Measurements from ENCODE around the gene ANKRD10.

The ANKRD10 gene

DNA sequence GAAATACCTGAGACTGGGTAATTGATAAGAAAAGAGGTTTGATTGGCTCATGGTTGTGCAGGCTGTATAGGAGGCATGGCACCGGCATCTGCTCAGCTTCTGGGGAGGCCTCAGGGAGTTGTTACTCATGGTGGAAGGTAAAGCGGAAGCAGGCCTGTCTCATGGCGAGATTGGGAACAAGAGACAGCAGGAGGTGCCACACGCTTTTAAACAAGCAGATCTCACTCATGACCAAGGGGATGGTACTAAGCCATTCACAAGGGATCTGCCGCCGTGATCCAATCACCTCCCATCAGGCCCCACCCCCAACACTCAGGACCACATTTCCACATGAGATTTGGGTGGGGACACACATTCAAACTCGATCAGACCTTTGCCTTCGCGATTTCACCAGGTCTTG lies 86.2 kb downstream of the ANKRD10 start:
- DNase-seq = no peak

Measured in T-helper 1 cell (primary cell).